Smooth muscle cell (in vitro differentiated cells): ENCODE measurements around the gene DNAH6. TPM values are rescaled to one million over a fixed set of nuclear protein-coding genes. Genes with fewer than 3 reads are reported as not detected.

Source experiments
- DNase-seq: peaks from one replicate; lab custom pipeline; 2025; ENCODE audit not compliant: unreplicated experiment; lab: John Stamatoyannopoulos, UW
- H2AFZ ChIP-seq: fragments of 200-600 bp; sonication (generic); 2 replicates; pipeline ENCODE4 v1.6.0; 2016; ENCODE audit warnings: antibody characterized with exemption, low read depth, mild to moderate bottlenecking
- H3F3A ChIP-seq: fragments of 200-600 bp; sonication (generic); 2 replicates; pipeline ENCODE4 v1.6.0; 2017; ENCODE audit warnings: antibody characterized with exemption, low read depth
- H3K27ac ChIP-seq: fragments of 200-600 bp; sonication (generic); 2 replicates; pipeline ENCODE4 v1.5.1; 2016; ENCODE audit warnings: low read depth, mild to moderate bottlenecking
- H3K27me3 ChIP-seq: fragments of 200-600 bp; sonication (generic); 2 replicates; pipeline ENCODE4 v1.6.1; 2016; ENCODE audit warnings: low read depth, mild to moderate bottlenecking
- H3K36me3 ChIP-seq: fragments of 200-600 bp; sonication (generic); 2 replicates; pipeline ENCODE4 v1.5.1; 2016; ENCODE audit warnings: low read depth
- H3K4me1 ChIP-seq: fragments of 200-600 bp; sonication (generic); 2 replicates; pipeline ENCODE4 v1.5.1; 2016; ENCODE audit warnings: low read depth
- H3K4me2 ChIP-seq: fragments of 200-600 bp; sonication (generic); 2 replicates; pipeline ENCODE4 v1.6.0; 2016; ENCODE audit warnings: mild to moderate bottlenecking
- H3K4me3 ChIP-seq: fragments of 200-600 bp; sonication (generic); 2 replicates; pipeline ENCODE4 v1.5.1; 2016; ENCODE audit warnings: mild to moderate bottlenecking
- H3K79me2 ChIP-seq: fragments of 200-600 bp; sonication (generic); 2 replicates; pipeline ENCODE4 v1.6.0; 2016; ENCODE audit warnings: low read depth, mild to moderate bottlenecking
- H3K9ac ChIP-seq: fragments of 200-600 bp; sonication (generic); 2 replicates; pipeline ENCODE4 v1.6.0; 2016; ENCODE audit warnings: low read depth
- H3K9me3 ChIP-seq: fragments of 200-600 bp; sonication (generic); replicated peaks from 2 replicates; pipeline ENCODE4 v1.5.1; 2016; ENCODE audit warnings: low read depth
- H4K20me1 ChIP-seq: fragments of 200-600 bp; sonication (generic); 2 replicates; pipeline ENCODE4 v1.6.0; 2016; ENCODE audit warnings: low read depth
- WGBS: methylation state at CpG from one replicate; pipeline ENCODE4 v1.1.7; 2016; ENCODE audit warnings: low lambda C conversion rate; 5-methylcytosine and 5-hydroxymethylcytosine counted together
- polyA plus RNA-seq: library from polyadenylated mRNA; unstranded; fragments of >200 nt; fragmentation: Nextera tagmentation; extraction: Ambion mirVana; gene quantifications from 2 replicates; pipeline ENCODE4 v1.2.1, GENCODE V29; 2016
- total RNA-seq: library from RNA; depleted of rRNA; stranded (reverse); fragments of >200 nt; gene quantifications from 2 replicates; pipeline ENCODE4 v1.2.3, GENCODE V29; 2014
- TF ChIP-seq, protein P1 (sequence below): fragments of 200-600 bp; sonication (generic); IDR thresholded peaks from 2 replicates; pipeline ENCODE4 v1.5.1; 2017; ENCODE audit warnings: borderline replicate concordance, mild to moderate bottlenecking, antibody characterized with exemption; ENCODE audit not compliant: insufficient read depth, poor library complexity, severe bottlenecking

The DNAH6 gene
- total and polyA plus RNA-seq, 2 experiments from 2014 or later, result 0.27 to 0.96 TPM

DNA sequence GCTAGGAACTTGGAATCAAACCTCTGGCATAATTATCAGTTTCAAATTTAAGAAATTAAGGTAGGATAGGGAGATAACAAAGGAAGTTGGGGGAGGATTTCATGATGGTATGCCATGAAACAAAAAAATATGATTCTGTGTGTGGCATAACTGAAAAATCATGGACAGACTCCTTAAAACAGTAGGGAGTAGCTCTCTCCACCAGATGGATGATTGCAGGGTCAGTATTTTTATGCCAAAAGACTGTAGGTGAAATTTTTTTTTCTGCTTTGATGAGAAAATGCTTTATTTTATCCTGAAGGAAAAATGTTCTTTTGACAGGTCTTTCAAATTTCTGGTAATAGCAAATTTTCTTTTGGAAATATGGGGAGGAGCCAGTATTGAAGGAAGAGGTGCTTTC lies 270.3 kb downstream of the DNAH6 start:
- no peak overlapping the region for H3K4me3 ChIP-seq
- no peaks in the 10 kb centered on the region for H3K36me3 ChIP-seq
- no peaks in the 10 kb centered on the region for H3K27me3 ChIP-seq
- no peaks in the 10 kb centered on the region for H3K79me2 ChIP-seq
- H3K9me3 ChIP-seq, result no peaks in the 10 kb centered on the region
- DNase-seq, result no peak
- H4K20me1 ChIP-seq, result no peaks in the 10 kb centered on the region
- H3F3A ChIP-seq, result no peaks in the 10 kb centered on the region
- H2AFZ ChIP-seq, result no peak overlapping the region
- TF ChIP-seq, protein P1, sequence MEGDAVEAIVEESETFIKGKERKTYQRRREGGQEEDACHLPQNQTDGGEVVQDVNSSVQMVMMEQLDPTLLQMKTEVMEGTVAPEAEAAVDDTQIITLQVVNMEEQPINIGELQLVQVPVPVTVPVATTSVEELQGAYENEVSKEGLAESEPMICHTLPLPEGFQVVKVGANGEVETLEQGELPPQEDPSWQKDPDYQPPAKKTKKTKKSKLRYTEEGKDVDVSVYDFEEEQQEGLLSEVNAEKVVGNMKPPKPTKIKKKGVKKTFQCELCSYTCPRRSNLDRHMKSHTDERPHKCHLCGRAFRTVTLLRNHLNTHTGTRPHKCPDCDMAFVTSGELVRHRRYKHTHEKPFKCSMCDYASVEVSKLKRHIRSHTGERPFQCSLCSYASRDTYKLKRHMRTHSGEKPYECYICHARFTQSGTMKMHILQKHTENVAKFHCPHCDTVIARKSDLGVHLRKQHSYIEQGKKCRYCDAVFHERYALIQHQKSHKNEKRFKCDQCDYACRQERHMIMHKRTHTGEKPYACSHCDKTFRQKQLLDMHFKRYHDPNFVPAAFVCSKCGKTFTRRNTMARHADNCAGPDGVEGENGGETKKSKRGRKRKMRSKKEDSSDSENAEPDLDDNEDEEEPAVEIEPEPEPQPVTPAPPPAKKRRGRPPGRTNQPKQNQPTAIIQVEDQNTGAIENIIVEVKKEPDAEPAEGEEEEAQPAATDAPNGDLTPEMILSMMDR, result no peak
- no peak overlapping the region for H3K9ac ChIP-seq
- H3K4me2 ChIP-seq, result no peak overlapping the region
- no peaks in the 10 kb centered on the region for H3K4me1 ChIP-seq
- H3K27ac ChIP-seq, result no peak overlapping the region

DNA sequence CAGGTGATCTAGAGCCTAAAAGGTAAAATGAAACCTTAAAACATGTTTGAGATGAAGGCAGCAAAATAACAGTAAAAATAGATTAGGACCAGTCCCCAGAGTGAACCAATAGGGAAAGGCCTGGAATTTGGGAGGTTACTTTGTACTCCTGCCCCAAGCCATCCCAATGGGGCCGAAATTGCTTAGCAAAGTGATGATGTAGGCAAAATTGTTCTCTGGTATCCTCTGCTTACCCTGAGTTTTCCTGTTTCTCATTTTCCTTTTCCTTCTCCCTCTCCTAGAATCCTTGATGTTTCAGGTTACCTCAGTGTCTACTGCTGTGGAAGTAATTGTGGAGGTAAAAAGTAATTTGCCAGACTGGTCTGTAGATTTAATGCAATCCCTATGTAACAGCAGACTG lies 271.7 kb downstream of the DNAH6 start:
- no peaks in the 10 kb centered on the region for H4K20me1 ChIP-seq
- no peak overlapping the region for H3K4me3 ChIP-seq
- no peaks in the 10 kb centered on the region for H3K79me2 ChIP-seq
- no peak overlapping the region for H3K4me2 ChIP-seq
- H3K9me3 ChIP-seq, result no peaks in the 10 kb centered on the region
- H3K27ac ChIP-seq, result no peak overlapping the region
- H3K36me3 ChIP-seq, result no peaks in the 10 kb centered on the region
- no peak for DNase-seq
- TF ChIP-seq, protein P1, result no peak
- no peak overlapping the region for H2AFZ ChIP-seq
- no peaks in the 10 kb centered on the region for H3F3A ChIP-seq
- 100% methylated on average over 1 of the region's 1 CpG for WGBS
- no peak overlapping the region for H3K9ac ChIP-seq
- no peaks in the 10 kb centered on the region for H3K4me1 ChIP-seq
- no peaks in the 10 kb centered on the region for H3K27me3 ChIP-seq

DNA sequence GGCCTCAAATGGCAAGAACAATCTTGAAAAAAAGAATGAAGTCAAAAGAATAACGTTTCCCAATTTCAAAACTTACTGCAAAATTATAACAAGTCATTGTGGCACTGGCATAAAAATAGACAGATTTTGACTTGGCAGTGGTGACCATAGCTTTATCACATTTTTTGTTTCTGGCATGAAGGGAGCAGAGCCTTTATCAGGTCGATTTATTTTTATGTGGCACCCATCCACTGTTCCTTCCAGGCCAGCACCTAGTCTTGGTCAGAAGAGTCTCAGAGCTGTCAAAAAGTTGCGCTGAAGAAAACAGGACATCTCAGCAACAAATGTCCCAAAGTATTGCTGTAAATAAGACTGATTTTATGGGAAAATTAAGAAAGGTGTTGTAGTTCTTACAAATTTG lies 272.2 kb downstream of the DNAH6 start:
- DNase-seq, result no peak
- TF ChIP-seq, protein P1, result no peak
- Histone ChIP-seq H3K79me2 (no peaks in the 10 kb centered on the region), H2AFZ (no peak overlapping the region), H3K9me3 (no peaks in the 10 kb centered on the region), H3K36me3 (no peaks in the 10 kb centered on the region), H3K27ac (no peak overlapping the region), H3K9ac (no peak overlapping the region), H4K20me1 (no peaks in the 10 kb centered on the region), H3K27me3 (no peaks in the 10 kb centered on the region), H3F3A (no peaks in the 10 kb centered on the region), H3K4me1 (no peaks in the 10 kb centered on the region), H3K4me2 (no peak overlapping the region), H3K4me3 (no peak overlapping the region)
- WGBS, result 80% methylated on average over 3 of the region's 3 CpGs

DNA sequence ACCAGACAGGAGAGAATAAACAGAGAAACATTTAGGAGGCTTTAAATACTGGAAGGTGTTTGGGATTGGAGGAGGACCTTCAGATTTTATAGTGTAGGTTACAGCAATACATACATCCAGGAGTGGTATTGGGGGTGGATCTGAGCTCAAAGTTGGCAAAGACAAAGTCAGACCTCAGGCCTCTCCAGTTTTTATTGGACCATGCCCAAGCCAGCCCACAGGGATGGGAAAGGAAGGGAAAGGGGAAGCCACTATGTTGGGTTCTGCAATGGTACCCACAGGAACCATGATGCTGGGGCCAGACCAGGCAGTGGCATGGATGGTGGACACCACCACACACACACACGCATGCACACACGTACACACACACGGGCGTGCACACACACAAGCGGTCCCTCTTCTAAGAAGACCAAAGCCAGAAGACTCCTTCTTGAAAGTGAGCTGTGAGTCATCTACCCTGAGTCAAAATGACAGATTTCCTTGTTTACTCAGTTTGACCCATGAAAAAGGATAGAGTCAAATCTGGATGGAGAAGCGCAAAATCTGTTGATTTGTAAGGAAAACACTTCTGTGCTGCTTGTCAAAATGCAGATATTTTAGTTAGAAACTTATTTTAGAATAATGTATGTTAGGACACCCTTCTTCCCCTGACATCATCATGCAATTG lies 276.7 kb downstream of the DNAH6 start:
- no peak overlapping the region for H3K27ac ChIP-seq
- TF ChIP-seq, protein P1, result no peak
- no peaks in the 10 kb centered on the region for H3F3A ChIP-seq
- H3K4me2 ChIP-seq, result no peak overlapping the region
- H3K9ac ChIP-seq, result no peak overlapping the region
- no peak overlapping the region for H3K4me3 ChIP-seq
- H3K9me3 ChIP-seq, result no peaks in the 10 kb centered on the region
- no peak for DNase-seq
- H4K20me1 ChIP-seq, result no peaks in the 10 kb centered on the region
- no peak overlapping the region for H2AFZ ChIP-seq
- H3K36me3 ChIP-seq, result no peaks in the 10 kb centered on the region
- H3K27me3 ChIP-seq, result no peaks in the 10 kb centered on the region
- no peaks in the 10 kb centered on the region for H3K4me1 ChIP-seq
- WGBS, result 99% methylated on average over 6 of the region's 6 CpGs
- no peaks in the 10 kb centered on the region for H3K79me2 ChIP-seq
